GM19463 (cell line): ENCODE data around the gene OR52N5.

ENCODE experiments used
- ATAC-seq: cut with Tn5 transposase; IDR thresholded peaks from one replicate; pipeline ENCODE4 v1.9.1; 2021; ENCODE audit warnings: mild to moderate bottlenecking, moderate library complexity; ENCODE audit not compliant: unreplicated experiment

OR52N5 gene

DNA sequence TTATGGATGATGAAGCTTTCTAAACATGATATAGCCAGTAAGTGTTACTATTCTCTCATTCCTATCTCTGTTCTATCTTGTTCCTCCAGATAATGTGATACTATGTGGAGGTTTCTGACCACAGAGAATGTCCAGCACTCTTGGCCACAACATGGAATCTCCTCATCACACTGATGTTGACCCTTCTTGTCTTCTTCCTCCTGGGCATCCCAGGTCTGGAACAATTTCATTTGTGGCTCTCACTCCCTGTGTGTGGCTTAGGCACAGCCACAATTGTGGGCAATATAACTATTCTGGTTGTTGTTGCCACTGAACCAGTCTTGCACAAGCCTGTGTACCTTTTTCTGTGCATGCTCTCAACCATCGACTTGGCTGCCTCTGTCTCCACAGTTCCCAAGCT lies 56.8 kb downstream of the OR52N5 start:
- no peak for ATAC-seq
